Thyroid gland (tissue), 4 donors: ENCODE results near the gene PVALB.

Experiments
- CTCF ChIP-seq, 6 experiments: fragments of 200-600 bp in 3 of 6; fragments of 450-650 bp in 3 of 6; sonication (generic) in 3 of 6; IDR thresholded peaks; one replicate each; pipeline ENCODE4 v1.5.1; 2016 to 2019; ENCODE audit warnings: antibody characterized with exemption in 6 of 6, mild to moderate bottlenecking in 2 of 6, inconsistent platforms in 1 of 6, moderate library complexity in 1 of 6
- POLR2A ChIP-seq, 2 donors: fragments of 450-650 bp; IDR thresholded peaks; one replicate each; pipeline ENCODE4 v1.6.1; 2017; ENCODE audit warnings: antibody characterized with exemption in 2 of 2, mild to moderate bottlenecking in 2 of 2, moderate library complexity in 1 of 2

- TF ChIP-seq CTCF (IDR thresholded peaks at IDR 0.05) (no peak), POLR2A (IDR thresholded peaks at IDR 0.05) (no peak)
Observed at GRCh38 chr22:36840106-36840505, 23.3 kb upstream of the PVALB start.
